IPS-NIHi7 (cell line): Measurements from ENCODE around the gene PLK1.
"Not testable (repeated sequence)": the region's sequence is repeated elsewhere in the genome, so short reads cannot be mapped to it uniquely, and the experiment has no call there.

ENCODE experiments used
- DNase-seq: peaks from one replicate; pipeline ENCODE4 v3.0.0; 2012; ENCODE audit warnings: mixed read lengths; ENCODE audit errors: extremely low spot score

PLK1 gene

DNA sequence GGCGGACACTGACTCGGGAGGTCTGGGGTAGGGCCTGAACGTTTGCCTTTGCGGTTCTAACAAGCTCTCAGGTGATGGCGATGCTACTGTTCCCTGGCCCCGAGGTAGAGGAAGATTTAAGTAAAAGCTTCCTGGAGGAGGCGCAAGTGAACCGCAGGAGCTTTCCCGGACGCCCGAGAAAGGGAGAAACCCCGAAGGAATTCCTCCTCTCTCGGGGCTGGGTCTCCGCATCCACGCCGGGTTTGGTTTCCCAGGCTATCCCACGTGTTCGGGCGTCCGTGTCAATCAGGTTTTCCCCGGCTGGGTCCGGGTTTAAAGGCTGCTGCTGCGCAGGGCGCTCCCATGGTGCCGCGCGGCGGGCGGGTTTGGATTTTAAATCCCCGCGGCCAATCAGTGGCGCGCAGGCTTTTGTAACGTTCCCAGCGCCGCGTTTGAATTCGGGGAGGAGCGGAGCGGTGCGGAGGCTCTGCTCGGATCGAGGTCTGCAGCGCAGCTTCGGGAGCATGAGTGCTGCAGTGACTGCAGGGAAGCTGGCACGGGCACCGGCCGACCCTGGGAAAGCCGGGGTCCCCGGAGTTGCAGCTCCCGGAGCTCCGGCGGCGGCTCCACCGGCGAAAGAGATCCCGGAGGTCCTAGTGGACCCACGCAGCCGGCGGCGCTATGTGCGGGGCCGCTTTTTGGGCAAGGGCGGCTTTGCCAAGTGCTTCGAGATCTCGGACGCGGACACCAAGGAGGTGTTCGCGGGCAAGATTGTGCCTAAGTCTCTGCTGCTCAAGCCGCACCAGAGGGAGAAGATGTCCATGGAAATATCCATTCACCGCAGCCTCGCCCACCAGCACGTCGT, at the start of gene PLK1:
TSS of gene PLK1 (plus strand) at position 460 of the 844 bp plus-strand sequence. CDS start at position 504, 44 bp downstream.
- peak; percentile 94 for DNase-seq

DNA sequence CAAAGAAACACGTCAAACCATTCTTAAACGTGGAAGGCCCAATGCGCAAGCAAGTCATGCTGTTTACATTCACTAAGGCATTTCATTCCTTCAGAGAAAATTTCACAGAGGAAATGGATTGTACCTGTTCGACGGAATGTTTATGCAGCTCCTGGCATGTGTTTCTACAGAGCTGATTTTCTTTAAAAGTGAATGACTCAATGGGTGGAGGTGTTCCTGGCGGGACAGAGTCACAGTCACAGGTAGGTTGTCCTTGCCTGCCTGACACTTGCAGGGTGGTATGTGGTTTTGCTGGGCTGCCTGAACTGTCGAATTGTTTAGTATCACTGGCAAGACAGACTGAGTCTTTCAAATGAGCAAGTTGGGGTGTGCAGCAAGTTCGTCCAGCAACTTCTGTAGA, 49.2 kb upstream of the PLK1 start:
- DNase-seq: no peak

DNA sequence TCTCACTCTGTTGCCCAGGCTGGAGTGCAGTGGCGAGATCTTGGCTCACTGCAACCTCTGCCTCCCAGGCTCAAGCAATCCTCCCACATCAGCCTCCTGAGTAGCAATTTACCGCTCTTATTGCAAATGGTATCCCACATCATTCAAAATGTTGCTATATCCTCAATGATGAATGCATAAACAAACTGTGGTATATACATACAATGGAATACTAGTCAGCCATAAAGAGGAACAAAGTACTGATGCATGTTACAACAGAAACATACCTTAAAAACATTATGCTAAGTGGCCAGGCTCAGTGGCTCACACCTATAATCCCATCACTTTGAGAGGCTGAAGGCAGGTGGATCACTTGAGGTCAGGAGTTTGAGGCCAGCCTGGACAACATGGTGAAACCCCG, 46.8 kb upstream of the PLK1 start:
- not testable (repeated sequence) for DNase-seq

DNA sequence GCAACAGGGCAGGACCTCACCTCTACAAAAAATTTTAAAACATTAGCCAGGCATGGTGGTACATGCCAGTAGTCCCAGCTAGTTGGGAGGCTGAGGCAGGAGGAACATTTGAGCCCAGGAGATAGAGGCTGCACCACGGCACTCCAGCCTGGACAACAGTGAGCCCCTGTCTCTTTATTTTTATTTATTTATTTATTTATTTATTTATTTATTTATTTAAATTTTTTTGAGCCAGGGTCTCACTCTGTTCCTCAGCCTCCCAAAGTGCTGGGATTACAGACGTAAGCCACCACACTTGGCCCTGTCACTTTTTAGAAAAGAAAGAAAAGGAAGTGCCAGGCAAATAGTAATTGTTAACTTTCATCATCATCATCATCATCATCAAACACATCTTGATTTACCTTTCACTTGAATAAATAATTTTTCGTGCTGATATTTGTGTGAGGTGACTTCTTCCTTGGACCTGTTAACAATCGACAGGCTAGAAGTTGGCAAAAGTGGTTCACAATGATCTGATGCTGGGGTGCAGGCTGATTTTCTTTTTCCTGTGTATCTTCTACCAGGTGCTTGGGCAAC, 44.1 kb upstream of the PLK1 start:
- no peak for DNase-seq

DNA sequence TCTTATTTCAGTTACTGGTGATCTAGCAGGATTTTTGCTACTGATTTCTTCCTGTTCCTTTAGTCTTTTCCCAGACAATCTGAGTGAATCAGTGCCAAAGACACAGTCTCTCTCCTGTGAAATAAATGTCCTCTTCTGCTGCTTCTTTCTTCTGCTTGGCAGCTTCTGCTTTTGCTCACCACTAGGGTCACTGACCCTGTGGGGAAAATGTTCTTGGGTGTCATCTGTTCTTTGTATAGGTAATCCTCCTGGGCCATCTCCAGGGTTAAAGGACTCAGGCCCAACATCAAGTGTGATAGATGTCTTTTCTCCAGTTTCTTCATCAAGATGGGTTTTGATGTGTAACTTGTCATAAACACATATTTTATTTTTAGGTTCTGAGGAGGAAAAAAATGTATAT, 42.7 kb upstream of the PLK1 start:
- DNase-seq: no peak

DNA sequence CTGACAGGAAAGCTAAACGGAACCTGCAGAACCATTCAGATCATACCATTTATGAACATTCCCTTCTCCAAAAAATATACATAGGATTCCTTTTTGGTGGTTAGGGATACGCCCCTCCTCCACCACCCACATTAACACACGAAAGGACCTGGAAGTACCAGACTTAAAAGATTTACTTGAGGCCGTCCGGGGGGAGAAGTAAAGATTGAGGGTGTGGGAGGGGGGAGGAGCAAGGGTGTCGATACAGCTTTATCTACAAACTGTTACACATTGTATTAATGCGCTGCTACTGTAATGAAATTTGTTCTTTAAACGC, 38.1 kb upstream of the PLK1 start:
- DNase-seq: peak; percentile 37

DNA sequence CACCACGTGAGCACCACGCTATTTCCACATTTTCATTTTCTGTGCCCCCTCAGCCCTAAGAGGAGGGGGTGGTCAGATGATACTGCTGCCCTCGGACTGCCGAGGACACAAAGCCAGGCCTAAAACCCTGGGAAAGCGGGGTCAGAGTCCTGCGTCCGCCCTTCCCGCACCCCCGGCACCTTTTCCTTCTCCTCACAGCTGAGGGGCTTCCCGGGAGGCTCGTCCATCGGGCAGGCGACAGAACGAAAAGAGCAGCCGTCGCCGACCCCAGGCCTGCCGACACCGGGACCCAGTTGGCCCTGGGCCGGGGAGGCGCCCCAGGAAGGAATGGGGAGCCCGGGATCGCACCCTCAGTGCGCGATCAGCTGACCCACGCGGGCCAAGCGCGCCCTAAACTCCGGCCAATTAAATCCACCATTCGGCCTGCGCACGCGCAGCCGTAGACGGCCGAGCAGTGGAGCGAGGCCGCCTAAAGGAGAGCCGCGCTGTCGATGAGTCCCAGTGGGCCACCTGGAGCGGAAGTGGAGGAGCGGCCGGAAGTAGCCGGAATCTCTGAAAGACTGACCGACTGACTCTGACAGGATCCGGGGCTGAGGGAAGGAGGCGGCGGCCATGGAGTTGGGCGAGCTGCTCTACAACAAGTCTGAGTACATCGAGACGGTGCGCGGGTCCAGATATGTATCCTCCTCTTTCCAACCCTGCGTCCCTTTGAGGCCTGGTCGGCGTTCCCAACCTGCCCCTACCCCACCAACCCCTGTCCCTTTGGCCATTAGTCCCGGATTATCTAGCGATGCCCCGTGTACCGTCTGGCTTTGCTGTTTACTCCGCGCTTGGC, 37.5 kb upstream of the PLK1 start, which contains the start of the genes DCTN5 and PALB2:
TSS of gene DCTN5 (plus strand) at position 536 of the 835 bp plus-strand sequence. CDS start at position 613, 77 bp downstream.
TSS of gene PALB2 (minus strand) at position 380 of the 835 bp plus-strand sequence. CDS start at position 227, 153 bp downstream.
- peak; percentile 98 for DNase-seq

DNA sequence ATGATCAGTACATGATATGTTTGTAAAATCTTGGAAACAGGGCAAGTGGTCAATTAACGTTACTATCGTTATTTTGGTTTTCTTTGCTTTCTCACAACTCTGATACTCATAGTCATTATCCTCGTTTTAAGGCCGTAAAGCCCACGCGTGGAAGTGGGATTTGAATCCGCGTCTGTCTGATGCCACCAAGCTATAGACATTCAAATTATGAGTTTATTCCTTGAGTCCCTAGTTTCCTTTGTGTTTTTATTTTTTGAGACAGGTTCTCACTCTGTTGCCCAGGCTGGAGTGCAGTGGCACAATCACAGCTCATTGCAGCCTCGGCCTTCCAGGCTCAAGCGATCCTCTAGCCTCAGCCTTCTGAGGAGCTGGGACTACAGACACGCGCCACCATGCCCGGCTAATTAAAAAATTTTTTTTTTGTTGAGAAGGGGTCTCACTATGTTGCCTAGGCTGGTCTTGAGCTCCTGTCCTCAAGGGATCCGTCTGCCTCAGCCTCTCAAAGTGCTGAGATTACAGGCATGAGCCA, 36.4 kb upstream of the PLK1 start:
- no peak for DNase-seq

DNA sequence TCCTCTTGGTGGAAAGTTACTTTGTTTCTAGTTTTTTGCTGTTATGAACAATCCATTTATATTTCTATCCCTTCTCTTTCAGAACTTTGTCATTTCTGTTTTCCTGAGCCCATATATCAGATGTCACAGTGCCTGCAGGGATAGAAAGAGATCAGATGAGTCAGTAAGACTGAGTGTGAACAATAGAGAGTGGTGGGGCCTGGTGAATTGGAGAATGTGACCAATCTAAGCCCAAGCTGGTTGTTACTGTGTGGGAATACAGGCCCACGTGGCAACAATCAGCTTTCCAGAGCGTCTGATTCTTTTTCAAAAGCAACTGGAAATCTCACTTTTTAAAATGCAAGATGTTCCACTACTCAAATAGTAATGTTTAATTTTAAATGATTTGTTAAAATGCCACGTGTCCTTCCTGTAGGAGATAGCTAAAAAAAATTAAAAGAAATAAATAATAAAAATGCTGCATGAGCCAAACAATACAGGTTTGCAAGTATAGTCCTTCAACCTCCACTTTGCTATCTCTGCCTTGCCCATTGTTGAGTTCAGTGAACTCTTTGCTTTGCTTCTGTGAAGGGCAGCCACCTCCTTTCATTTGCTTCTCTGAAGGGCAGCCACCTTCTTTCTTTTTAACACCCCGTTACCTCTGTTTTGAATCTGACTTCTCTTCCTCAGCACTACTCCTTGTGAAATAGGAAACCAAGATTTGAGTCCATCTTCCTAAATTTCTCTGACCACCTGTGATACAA, 27.8 kb upstream of the PLK1 start:
- no peak for DNase-seq

DNA sequence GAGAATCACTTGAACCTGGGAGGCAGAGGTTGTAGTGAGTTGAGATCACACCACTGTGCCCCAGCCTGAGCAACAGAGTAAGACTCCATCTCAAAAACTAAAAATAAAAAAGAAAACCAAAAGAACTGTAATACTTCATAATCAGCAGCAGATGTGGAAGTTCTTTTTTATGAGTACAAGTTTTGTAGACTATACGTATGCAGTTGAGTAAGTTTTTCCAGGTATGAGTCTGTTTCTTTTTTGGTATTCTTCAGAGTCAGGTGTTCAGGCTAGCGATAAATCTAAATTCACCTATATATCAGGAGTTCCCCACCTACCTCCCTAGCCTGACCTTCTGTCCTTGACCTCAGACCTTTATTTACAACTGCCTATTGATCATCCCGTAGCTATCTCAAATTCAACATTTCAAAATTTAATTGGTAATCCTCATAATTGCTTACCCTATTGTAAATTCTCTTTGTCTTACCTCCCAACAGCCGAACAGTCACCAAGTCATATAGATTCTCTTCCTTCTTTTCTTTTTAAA, 26.7 kb upstream of the PLK1 start:
- no peak for DNase-seq

DNA sequence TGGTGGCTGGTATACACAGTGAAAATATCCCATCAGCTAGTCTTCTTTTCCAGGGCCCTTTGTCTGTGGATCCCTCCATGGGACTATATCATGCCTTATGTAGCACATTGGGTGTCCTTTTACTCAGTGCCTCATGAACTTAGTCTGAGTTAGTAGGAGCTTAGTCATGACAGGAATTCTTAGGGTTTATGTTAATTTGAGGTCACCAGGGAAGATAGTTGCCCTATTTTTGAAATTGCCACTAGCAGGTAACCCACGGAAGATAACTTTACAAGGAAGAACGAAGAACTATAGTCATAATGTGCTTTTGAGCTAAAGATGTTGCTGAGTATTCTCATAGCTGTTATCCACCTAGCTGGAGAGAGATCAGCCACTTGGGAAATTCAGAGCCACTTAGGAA, 14.8 kb upstream of the PLK1 start:
- DNase-seq: no peak

DNA sequence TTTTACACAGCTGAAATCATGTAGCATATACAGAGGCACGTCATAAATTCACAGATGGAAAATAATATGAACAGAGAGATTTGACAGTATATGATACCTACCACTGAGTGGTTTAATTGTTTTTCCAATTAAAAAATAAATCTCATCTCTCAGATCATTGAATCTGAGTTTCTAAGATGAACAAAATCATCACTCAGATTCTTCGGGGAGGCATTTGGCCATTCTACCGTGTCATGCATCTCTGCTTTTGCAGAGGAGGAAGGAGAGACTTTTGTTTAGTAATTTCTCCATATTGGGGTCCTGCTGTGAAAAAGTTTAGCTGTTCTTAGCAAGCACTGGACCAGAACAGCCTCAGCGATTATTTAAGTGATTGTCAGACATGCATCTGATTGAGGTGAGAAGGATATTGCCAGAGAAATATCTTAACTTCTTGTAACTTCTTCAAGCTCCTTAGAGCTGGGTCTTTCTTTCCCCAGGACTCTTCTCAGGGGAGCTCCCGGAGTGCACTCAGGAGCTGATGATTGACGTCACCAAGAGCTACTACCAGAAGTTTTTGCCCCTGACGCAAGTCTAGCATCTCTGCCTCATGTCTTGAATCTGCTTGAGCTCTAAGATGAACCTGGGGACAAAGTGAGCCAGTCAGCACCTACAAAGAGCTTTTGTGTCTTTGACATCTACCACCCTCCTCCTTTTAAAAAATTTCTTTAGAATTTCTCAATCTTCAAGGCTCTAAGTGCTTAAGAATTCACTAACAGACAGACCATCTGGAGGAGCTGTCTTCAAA, 11.9 kb upstream of the PLK1 start:
- no peak for DNase-seq

DNA sequence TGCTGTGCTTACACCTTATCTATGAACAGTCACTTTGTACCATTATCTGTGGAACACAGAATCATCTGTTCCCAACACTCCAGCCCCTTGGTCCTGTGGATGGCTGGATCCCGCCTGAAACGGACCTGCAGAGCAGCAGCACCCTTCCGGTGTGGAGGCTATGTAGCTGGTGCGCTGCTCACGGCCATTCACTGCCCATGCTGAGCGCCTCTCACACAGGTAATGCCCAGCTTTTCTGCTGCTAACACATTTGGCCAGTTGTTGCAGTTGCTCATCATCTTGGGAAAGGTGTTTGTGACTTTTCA, 11.4 kb upstream of the PLK1 start:
- no peak for DNase-seq

DNA sequence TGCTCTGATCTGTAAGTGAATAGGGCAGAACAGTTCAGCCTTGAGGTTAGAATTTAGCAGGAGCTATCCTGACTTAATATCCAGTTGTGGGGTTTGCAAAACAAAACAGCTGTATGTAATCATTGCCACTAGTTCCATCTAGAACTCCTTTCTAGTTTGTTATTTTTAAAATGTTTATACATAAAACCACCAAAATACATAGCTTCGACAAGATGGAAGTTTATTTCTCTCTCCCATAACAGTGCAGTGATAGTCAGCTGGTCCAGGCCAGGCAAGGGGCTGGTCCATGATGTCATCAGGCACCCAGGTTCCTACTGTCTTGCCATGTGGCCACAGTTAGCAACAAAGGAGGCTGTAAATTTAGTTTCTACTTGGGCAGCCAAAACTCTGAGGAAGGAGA, 10.5 kb upstream of the PLK1 start:
- no peak for DNase-seq

DNA sequence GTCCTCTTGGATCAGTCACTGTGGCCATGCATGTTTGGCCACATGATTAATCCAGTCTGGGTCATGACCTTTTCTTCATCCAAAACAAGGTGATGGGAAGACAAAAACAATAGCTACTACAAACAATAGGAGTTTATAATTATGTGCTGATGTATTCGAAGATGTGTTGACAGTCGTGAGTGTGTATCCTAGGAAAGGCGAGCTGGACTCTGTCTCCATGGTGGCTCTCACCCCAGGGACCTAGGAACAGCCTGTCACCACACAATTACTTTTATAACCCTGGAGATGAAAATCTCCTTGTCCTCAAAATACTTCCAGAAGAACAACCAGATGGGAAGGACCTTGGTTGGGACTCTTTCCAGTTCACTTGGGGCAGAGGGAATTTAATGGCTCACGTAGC, 9.8 kb upstream of the PLK1 start:
- DNase-seq: no peak

DNA sequence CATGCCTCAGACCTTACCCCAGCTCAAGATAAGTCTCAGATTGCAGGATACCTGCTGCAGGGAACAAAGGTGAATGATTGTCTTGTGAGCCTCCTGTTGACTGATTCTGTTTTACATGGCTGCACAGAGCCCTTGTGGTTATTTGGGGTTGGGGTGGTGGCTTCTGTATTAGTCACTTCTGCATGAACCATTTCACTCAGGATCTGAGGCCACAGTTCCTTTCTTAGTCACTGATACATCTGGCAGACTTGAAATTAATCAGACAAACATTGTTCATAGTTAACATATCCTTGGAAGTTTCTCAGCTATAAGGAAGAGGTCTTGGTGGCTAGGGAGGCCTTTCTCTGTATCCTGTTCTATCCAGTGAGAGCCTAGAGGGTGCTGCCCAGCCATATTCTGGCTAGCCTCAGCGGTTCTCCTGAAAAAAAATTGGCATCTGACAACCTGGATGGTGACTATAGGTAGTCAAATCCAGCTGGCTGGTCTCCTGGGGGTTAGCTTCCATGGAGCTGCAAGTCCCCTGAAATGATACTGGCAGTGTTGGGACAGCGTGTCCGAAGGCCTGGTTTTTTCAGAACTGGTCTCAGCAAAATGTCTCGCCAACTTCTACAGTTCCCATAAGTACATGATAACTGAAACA, 8.4 kb upstream of the PLK1 start:
- no peak for DNase-seq

DNA sequence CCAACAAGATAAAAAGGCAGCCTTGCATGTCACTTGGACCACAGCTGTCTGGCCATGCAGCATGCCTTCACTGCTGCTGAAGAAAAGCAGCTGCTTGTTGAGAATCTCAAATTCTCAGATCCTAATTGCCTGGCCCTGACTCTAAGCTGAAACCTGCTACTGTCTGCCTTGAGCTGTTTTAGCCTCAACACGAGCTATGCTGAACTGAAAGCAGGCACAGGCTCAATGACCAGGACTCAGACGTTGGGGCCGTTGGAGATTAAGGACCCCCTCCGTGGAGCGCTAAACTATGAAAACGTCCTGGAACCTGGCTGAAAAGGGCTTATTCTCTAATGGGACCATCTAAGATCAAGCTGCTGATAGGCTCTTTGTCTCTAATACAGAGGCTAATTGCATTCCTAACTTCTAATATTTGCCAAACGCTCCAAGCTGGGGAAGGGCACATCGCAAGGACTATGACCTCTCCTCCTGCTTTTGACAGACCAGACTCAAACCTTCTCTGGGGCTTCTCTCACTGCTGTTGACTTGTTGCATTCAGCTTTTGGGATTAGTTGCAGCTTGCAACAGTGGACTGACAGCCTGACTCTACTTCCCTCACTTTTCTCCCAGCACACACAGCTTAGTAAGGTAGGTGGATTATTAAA, 4.6 kb upstream of the PLK1 start:
- DNase-seq: no peak

DNA sequence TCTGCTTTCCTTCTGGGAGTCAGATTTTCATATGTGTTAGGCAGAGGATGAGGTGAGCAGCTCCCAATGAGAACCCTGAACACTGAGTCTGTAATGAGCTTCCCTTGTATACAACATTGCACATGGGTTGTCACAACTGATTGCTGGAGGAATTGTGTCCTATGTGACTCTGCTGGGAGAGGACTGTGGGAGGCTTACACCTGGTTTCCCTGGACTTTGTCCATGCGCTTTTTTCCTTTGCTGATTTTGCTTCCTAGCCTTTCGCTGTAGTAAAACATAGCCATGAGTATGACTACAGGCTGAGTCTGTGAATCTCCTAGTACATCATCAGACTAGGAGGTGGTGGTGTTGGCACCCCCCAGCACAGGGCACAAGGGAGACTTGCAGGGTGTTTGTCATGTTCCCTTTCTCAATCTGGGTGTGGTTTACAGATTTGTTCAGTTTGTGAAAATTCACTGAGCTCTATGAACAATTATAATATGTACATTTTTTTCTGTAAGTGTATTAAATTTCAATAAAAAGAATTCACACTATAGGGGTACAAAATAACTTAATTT, 1.7 kb upstream of the PLK1 start:
- DNase-seq: no peak

DNA sequence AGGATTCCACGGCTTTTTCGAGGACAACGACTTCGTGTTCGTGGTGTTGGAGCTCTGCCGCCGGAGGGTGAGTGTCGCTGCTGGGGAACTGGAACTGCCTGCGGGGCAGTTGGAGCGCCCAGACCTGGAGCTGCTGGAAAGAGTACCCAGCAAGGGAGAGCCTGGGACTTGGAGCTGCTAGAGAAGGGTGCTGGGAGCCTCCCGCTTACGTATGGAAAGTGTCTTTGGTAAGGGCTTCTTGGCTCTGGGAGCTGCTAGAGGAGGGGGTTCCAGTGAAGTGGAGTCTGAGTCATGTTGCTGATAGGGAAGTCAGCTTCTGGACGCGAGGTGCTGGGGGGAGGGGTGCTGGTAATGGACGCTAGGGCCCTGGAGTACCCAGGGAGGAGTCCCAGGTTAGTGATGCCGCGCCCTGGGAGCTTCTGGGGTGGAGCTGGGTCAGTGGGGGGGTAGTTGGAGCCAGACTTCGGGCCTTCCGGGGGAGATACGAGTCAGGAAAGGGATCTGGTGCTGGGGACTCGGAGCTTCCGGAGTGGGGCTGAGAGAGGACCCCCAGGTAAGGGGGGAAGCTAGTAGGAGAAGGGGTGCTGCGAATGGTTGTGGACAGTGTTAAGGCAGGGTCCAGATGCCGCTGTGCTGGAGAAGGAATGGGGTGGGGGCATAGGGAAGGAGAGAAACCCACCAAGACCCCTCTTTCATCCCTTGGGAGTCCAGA, 741 bp downstream of the PLK1 start:
- DNase-seq: peak; percentile 74
